ENCODE results near the gene KCNJ1. TPM values are rescaled to one million over a fixed set of nuclear protein-coding genes. Genes with fewer than 3 reads are reported as not detected.

The KCNJ1 gene
- total RNA-seq, 2 donors from 2014 or later, result 1.1 TPM; not detected in 1

GRCh38 chr11:128800871-128801417, 66.2 kb downstream of the KCNJ1 start:
- H3K9me3 ChIP-seq, result no peaks in the 10 kb centered on the region
- H3K36me3 ChIP-seq, result no peaks in the 10 kb centered on the region
- no peak for ATAC-seq (ENCODE audit: insufficient number of reproducible peaks, low FRiP score, low read depth)
- H3K27me3 ChIP-seq (replicated peaks; ENCODE audit: insufficient read depth), result no peaks in the 10 kb centered on the region
- H3K27ac ChIP-seq, result no peak overlapping the region
- DNase-seq (ENCODE audit: low spot score), result no peak
- no peak for TF ChIP-seq CTCF (IDR thresholded peaks at IDR 0.05)
- no peak overlapping the region for H3K4me3 ChIP-seq
- no peaks in the 10 kb centered on the region for H3K4me1 ChIP-seq (ENCODE audit: control insufficient read depth in 1 of 2, low read depth in 2 of 2)

DNA sequence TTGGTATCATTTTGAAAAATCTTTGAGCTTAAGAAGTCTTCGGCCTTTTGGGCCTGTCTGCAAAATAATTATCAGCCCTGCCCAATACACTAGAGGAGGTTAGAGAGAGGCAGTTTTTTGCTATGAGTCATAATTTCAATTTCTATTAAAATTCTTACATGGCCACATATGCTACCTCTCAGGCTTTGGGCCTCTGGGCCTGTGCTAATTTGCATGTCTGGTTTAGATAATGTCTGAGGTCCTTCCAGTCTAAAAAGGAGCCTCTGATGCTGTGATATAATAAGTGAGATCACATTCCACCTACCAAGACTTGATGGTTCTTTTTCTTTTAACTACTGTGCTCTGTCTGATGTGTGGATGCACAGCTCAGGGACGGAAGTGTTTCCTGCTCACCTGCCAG, 70.8 kb downstream of the KCNJ1 start:
- no peak for DNase-seq (ENCODE audit: low spot score)
- H3K4me3 ChIP-seq, result no peak overlapping the region
- no peaks in the 10 kb centered on the region for H3K9me3 ChIP-seq
- H3K27me3 ChIP-seq (replicated peaks; ENCODE audit: insufficient read depth), result no peaks in the 10 kb centered on the region
- no peak overlapping the region for H3K27ac ChIP-seq
- H3K4me1 ChIP-seq (ENCODE audit: control insufficient read depth in 1 of 2, low read depth in 2 of 2), result no peaks in the 10 kb centered on the region
- no peak for TF ChIP-seq CTCF (IDR thresholded peaks at IDR 0.05)
- H3K36me3 ChIP-seq, result no peaks in the 10 kb centered on the region
- no peak for ATAC-seq (ENCODE audit: insufficient number of reproducible peaks, low FRiP score, low read depth)

- no peak for DNase-seq (ENCODE audit: low spot score)
- no peak for ATAC-seq (ENCODE audit: insufficient number of reproducible peaks, low FRiP score, low read depth)
Measured at GRCh38 chr11:128790196-128790595, 76.9 kb downstream of the KCNJ1 start.

GRCh38 chr11:128789497-128790150, 77.5 kb downstream of the KCNJ1 start:
- Histone ChIP-seq H3K27ac (no peak overlapping the region), H3K36me3 (no peaks in the 10 kb centered on the region), H3K9me3 (no peaks in the 10 kb centered on the region), H3K4me1 (ENCODE audit: control insufficient read depth in 1 of 2, low read depth in 2 of 2) (no peaks in the 10 kb centered on the region), H3K27me3 (replicated peaks; ENCODE audit: insufficient read depth) (no peaks in the 10 kb centered on the region), H3K4me3 (no peak overlapping the region)
- no peak for ATAC-seq (ENCODE audit: insufficient number of reproducible peaks, low FRiP score, low read depth)
- TF ChIP-seq CTCF (IDR thresholded peaks at IDR 0.05), result no peak
- no peak for DNase-seq (ENCODE audit: low spot score)

More at GRCh38 chr11:128790196-128790595, 76.9 kb downstream of the KCNJ1 start:
- Histone ChIP-seq H3K27me3 (replicated peaks; ENCODE audit: insufficient read depth) (no peaks in the 10 kb centered on the region), H3K27ac (no peak overlapping the region), H3K4me3 (no peak overlapping the region), H3K9me3 (no peaks in the 10 kb centered on the region), H3K36me3 (no peaks in the 10 kb centered on the region), H3K4me1 (ENCODE audit: control insufficient read depth in 1 of 2, low read depth in 2 of 2) (no peaks in the 10 kb centered on the region)
- no peak for TF ChIP-seq CTCF (IDR thresholded peaks at IDR 0.05)

Other genes with a start within 250 kb of the KCNJ1 start
- 10 to 100 TPM; 30.6 to 40.0 TPM for gene FLI1, start 173.2 kb downstream of the KCNJ1 start, total RNA-seq
- gene KCNJ5, start 24.1 kb upstream of the KCNJ1 start, total RNA-seq, result 1 to 10 TPM; 3.5 to 6.9 TPM
- gene TP53AIP1, start 75.6 kb upstream of the KCNJ1 start, total RNA-seq, result not detected

All from thoracic aorta (tissue), 2 donors.